Upper lobe of left lung (tissue), 4 donors: Measurements from ENCODE around the gene TAS2R4.

Experiments used
- CTCF ChIP-seq, 6 experiments: fragments of 450-650 bp in 4 of 6; fragments of 200-600 bp in 2 of 6; sonication (generic) in 2 of 6; IDR thresholded peaks; one replicate each; pipeline ENCODE4 v1.5.1; 2016 to 2019; ENCODE audit warnings: antibody characterized with exemption in 6 of 6
- EP300 ChIP-seq, 4 donors: sonication (generic); formaldehyde crosslinking; IDR thresholded peaks; one replicate each; pipeline ENCODE4 v1.5.1; 2017; ENCODE audit warnings: antibody characterized with exemption in 4 of 4, control low read depth in 2 of 4

DNA sequence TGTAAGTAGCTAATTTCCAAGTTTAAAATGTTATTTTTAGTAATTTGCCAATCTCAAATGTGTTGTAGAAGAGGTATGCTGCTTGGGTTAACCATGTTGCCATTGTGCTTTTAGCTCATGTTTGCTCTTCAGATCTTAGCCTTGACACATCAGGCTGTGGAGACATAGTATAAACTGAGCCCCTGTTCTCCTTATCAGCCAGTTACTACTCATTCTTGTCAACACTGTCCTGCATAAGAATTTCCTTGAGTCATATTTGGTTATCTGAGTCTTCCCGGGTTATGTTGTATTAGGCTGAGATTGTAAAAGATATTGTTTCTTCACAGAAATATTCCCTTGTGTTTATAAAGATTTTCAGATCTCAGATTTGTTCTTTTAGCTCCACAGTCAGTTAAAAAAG, 34.2 kb upstream of the TAS2R4 start:
- no peak for TF ChIP-seq CTCF (IDR thresholded peaks at IDR 0.05)
- no peak for TF ChIP-seq EP300 (IDR thresholded peaks at IDR 0.05)
